ENCODE data around the gene BZW1.
"Not testable (repeated sequence)": the region's sequence is repeated elsewhere in the genome, so short reads cannot be mapped to it uniquely, and the experiment has no call there.

BZW1 gene

GRCh38 chr2:200797242-200797770 lies 14.4 kb upstream of the BZW1 start:
- in situ Hi-C loops (cut with HindIII; ENCODE audit: low sequenced_read_pairs), result no loop called here
- TF ChIP-seq, protein P1, sequence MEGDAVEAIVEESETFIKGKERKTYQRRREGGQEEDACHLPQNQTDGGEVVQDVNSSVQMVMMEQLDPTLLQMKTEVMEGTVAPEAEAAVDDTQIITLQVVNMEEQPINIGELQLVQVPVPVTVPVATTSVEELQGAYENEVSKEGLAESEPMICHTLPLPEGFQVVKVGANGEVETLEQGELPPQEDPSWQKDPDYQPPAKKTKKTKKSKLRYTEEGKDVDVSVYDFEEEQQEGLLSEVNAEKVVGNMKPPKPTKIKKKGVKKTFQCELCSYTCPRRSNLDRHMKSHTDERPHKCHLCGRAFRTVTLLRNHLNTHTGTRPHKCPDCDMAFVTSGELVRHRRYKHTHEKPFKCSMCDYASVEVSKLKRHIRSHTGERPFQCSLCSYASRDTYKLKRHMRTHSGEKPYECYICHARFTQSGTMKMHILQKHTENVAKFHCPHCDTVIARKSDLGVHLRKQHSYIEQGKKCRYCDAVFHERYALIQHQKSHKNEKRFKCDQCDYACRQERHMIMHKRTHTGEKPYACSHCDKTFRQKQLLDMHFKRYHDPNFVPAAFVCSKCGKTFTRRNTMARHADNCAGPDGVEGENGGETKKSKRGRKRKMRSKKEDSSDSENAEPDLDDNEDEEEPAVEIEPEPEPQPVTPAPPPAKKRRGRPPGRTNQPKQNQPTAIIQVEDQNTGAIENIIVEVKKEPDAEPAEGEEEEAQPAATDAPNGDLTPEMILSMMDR (IDR thresholded peaks at IDR 0.05; ENCODE audit: low read depth, low read length), result no peak
- no peak overlapping the region for H3K4me3 ChIP-seq (ENCODE audit: low read depth, low read length)
- DNase-seq (ENCODE audit: low read depth, low spot score), result no peak

- DNase-seq (ENCODE audit: low read depth, low spot score), result no peak
- TF ChIP-seq, protein P1 (IDR thresholded peaks at IDR 0.05; ENCODE audit: low read depth, low read length), result no peak
- H3K4me3 ChIP-seq (ENCODE audit: low read depth, low read length), result no peak overlapping the region
- in situ Hi-C loops (cut with HindIII; ENCODE audit: low sequenced_read_pairs), result no loop called here
Observed at GRCh38 chr2:200798514-200798913, 13.2 kb upstream of the BZW1 start.

GRCh38 chr2:200800458-200800857 lies 11.3 kb upstream of the BZW1 start:
- DNase-seq (ENCODE audit: low read depth, low spot score), result no peak
- in situ Hi-C loops (cut with HindIII; ENCODE audit: low sequenced_read_pairs), result no loop called here
- H3K4me3 ChIP-seq (ENCODE audit: low read depth, low read length), result no peak overlapping the region
- TF ChIP-seq, protein P1 (IDR thresholded peaks at IDR 0.05; ENCODE audit: low read depth, low read length), result no peak

DNA sequence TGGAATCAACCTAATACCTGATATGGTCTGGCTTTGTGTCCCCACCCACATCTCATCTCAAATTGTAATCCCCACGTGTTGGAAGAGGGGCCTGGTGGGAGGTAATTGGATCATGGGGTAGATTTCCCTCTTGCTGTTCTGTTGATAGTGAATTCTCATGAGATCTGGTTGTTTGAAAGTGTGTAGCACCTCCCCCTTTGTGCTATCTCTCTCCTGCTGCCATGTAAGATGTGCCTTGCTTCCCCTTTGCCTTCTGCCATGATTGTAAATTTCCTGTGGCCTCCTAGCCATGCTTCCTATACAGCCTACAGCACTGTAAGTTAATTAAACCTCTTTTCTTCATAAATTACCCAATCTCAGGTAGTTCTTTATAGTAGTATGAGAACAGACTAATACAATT lies 10.3 kb upstream of the BZW1 start:
- in situ Hi-C loops (cut with HindIII; ENCODE audit: low sequenced_read_pairs); DNase-seq (ENCODE audit: low read depth, low spot score); H3K4me3 ChIP-seq (ENCODE audit: low read depth, low read length): not testable (repeated sequence)

- TF ChIP-seq, protein P1 (IDR thresholded peaks at IDR 0.05; ENCODE audit: low read depth, low read length), result no peak
- DNase-seq (ENCODE audit: low read depth, low spot score), result no peak
- in situ Hi-C loops (cut with HindIII; ENCODE audit: low sequenced_read_pairs), result no loop called here
- H3K4me3 ChIP-seq (ENCODE audit: low read depth, low read length), result no peak overlapping the region
Observed at GRCh38 chr2:200809506-200810251, 2.0 kb upstream of the BZW1 start.

- H3K4me3 ChIP-seq (ENCODE audit: low read depth, low read length), result peak overlapping the region; percentile 95
- TF ChIP-seq, protein P1 (IDR thresholded peaks at IDR 0.05; ENCODE audit: low read depth, low read length), result no peak
- DNase-seq (ENCODE audit: low read depth, low spot score), result peak; percentile 82
- in situ Hi-C loops (cut with HindIII; ENCODE audit: low sequenced_read_pairs), result no loop called here
Observed at GRCh38 chr2:200810252-200810997, 1.3 kb upstream of the BZW1 start.

- in situ Hi-C loops (cut with HindIII; ENCODE audit: low sequenced_read_pairs), result no loop called here
- DNase-seq (ENCODE audit: low read depth, low spot score), result no peak
- TF ChIP-seq, protein P1 (IDR thresholded peaks at IDR 0.05; ENCODE audit: low read depth, low read length), result no peak
- peak overlapping the region; percentile 95 for H3K4me3 ChIP-seq (ENCODE audit: low read depth, low read length)
Observed at GRCh38 chr2:200810998-200811332, 745 bp upstream of the BZW1 start.
